Sigmoid colon (tissue), 7 donors: ENCODE results near the gene MAP1LC3B. TPM values are rescaled to one million over a fixed set of nuclear protein-coding genes. Genes with fewer than 3 reads are reported as not detected.
A peak's percentile ranks its signal among the peaks of the same experiment; 100 is the strongest.
"Not testable (repeated sequence)": the region's sequence is repeated elsewhere in the genome, so short reads cannot be mapped to it uniquely, and the experiment has no call there.

Experiments
- DNase-seq: peaks from one replicate; pipeline ENCODE4 v3.0.0-alpha.2; 2019
- H3K27ac ChIP-seq, 4 donors: fragments of 200-600 bp; sonication (generic); one replicate each; pipeline ENCODE4 v1.5.1; 2016 to 2019; ENCODE audit warnings: mild to moderate bottlenecking in 1 of 4
- H3K27me3 ChIP-seq, 3 donors: fragments of 200-600 bp; sonication (generic); one replicate each; pipeline ENCODE4 v1.5.1; 2019; ENCODE audit warnings: mild to moderate bottlenecking in 1 of 3
- H3K36me3 ChIP-seq, 4 donors: fragments of 200-600 bp; sonication (generic); one replicate each; pipeline ENCODE4 v1.5.1; 2016 to 2019
- H3K4me1 ChIP-seq, 4 donors: fragments of 200-600 bp; sonication (generic); one replicate each; pipeline ENCODE4 v1.5.1; 2017 to 2019
- H3K4me3 ChIP-seq, 4 donors: fragments of 200-600 bp; sonication (generic); one replicate each; pipeline ENCODE4 v1.5.1; 2017 to 2019; ENCODE audit warnings: mild to moderate bottlenecking in 2 of 4, moderate library complexity in 1 of 4
- H3K9me3 ChIP-seq, 4 donors: fragments of 200-600 bp in 3 of 4; sonication (generic) in 3 of 4; one replicate each; pipeline versions ENCODE4 v1.5.1 to v1.6.1; 2013 to 2019
- CTCF ChIP-seq, 4 experiments: fragments of 450-650 bp in 3 of 4; fragments of 200-600 bp in 1 of 4; IDR thresholded peaks; one replicate each; pipeline ENCODE4 v1.5.1; 2016 to 2019; ENCODE audit warnings: antibody characterized with exemption in 4 of 4, mild to moderate bottlenecking in 3 of 4, moderate library complexity in 2 of 4
- EP300 ChIP-seq, 4 donors: sonication (generic); formaldehyde crosslinking; IDR thresholded peaks; one replicate each; pipeline ENCODE4 v1.6.1; 2017; ENCODE audit warnings: antibody characterized with exemption in 4 of 4
- POLR2A ChIP-seq, 2 donors: fragments of 450-650 bp; IDR thresholded peaks; one replicate each; pipeline ENCODE4 v1.6.1; 2016; ENCODE audit warnings: antibody characterized with exemption in 2 of 2, mild to moderate bottlenecking in 2 of 2, moderate library complexity in 2 of 2
- POLR2AphosphoS5 ChIP-seq, 4 donors: sonication (generic); formaldehyde crosslinking; IDR thresholded peaks; one replicate each; pipeline ENCODE4 v1.6.1; 2017; ENCODE audit warnings: antibody characterized with exemption in 4 of 4
- WGBS, 2 donors: extraction: QIAGEN DNeasy Blood & Tissue Kit; methylation state at CpG; one replicate each; pipeline ENCODE4 v1.1.7; 2013; 5-methylcytosine and 5-hydroxymethylcytosine counted together
- intact Hi-C: fragments of 100-400 bp; cut with DNase I; formaldehyde crosslinking; loops from one replicate; pipeline ENCODE4 v1.15.1; 2023
- polyA plus RNA-seq, 3 donors: library from polyadenylated mRNA; stranded (reverse); fragments of 200-250 nt; gene quantifications; one replicate each; pipeline ENCODE4 v1.2.3, GENCODE V29; 2013
- total RNA-seq, 4 donors: library from RNA; depleted of rRNA; stranded (reverse); fragments of >200 nt; gene quantifications; one replicate each; pipeline ENCODE4 v1.1.0, GENCODE V29; 2016
- donor health status: healthy with polysubstance abuse.
- donor health status: Bipolar disorder and iron deficiency.
- donor health status: healthy.

MAP1LC3B gene
- total and polyA plus RNA-seq, 7 donors: 48.0 to 137 (median 62.4) TPM

- H3K9me3 ChIP-seq: no peaks in the 10 kb centered on the region
- DNase-seq: peak; percentile 80
- TF ChIP-seq CTCF (IDR thresholded peaks at IDR 0.05) (no peak), POLR2A (IDR thresholded peaks at IDR 0.05) (no peak)
- H3K4me1 ChIP-seq: peaks cover 0 to 66% (median 62%) of the 10 kb centered on the region in 4 donors
- peak overlapping the region; percentile 91 to 99 (median 98) for H3K27ac ChIP-seq
- intact Hi-C loops: loop anchor here (10.0 kb wide), 2 partner anchors 470 to 830 kb away; partner anchors contain the start of gene MTHFSD
- no peaks in the 10 kb centered on the region for H3K36me3 ChIP-seq
- H3K4me3 ChIP-seq: peak overlapping the region; percentile 42 to 96 (median 87)
- no peaks in the 10 kb centered on the region for H3K27me3 ChIP-seq
- 8 to 10% methylated on average over 64 of the region's 64 CpGs for WGBS, 2 donors
Measured at GRCh38 chr16:87384162-87384874, 7.8 kb upstream of the MAP1LC3B start.

- Histone ChIP-seq H3K4me1 (peaks cover 0 to 61% (median 57%) of the 10 kb centered on the region in 4 donors), H3K27ac (peak overlapping the region; percentile 91 to 99 (median 98)), H3K4me3 (peak overlapping the region; percentile 42 to 96 (median 87))
- DNase-seq: peak; percentile 66
- intact Hi-C loops: loop anchor here (10.0 kb wide), 2 partner anchors 470 to 830 kb away; partner anchors contain the start of gene MTHFSD
- not testable (repeated sequence) for H3K9me3 ChIP-seq, H3K36me3 ChIP-seq, H3K27me3 ChIP-seq
- WGBS, 2 donors: 84 to 87% methylated on average over 12 of the region's 12 CpGs
Measured at GRCh38 chr16:87384875-87385167, 7.3 kb upstream of the MAP1LC3B start.

GRCh38 chr16:87387942-87388817, 4.0 kb upstream of the MAP1LC3B start:
- Histone ChIP-seq H3K9me3 (no peaks in the 10 kb centered on the region), H3K27ac (peak overlapping the region; percentile 88 to 100 (median 95)), H3K4me1 (peaks cover 0 to 44% (median 36%) of the 10 kb centered on the region in 4 donors), H3K36me3 (no peaks in the 10 kb centered on the region), H3K4me3 (peak overlapping the region in 2 of 4 donors; percentile 13 to 18), H3K27me3 (no peaks in the 10 kb centered on the region)
- TF ChIP-seq POLR2AphosphoS5 (IDR thresholded peaks at IDR 0.05) (peak; percentile 74 to 93 (median 87)), POLR2A (IDR thresholded peaks at IDR 0.05) (peak; percentile 9 to 44), CTCF (IDR thresholded peaks at IDR 0.05) (no peak), EP300 (IDR thresholded peaks at IDR 0.05) (peak in 3 of 4 donors; percentile 65 to 81 (median 69))
- peak; percentile 98 for DNase-seq
- WGBS, 2 donors: 9 to 13% methylated on average over 18 of the region's 18 CpGs
- intact Hi-C loops: loop anchor here (10.0 kb wide), 2 partner anchors 467 to 833 kb away; partner anchors contain the start of gene MTHFSD

GRCh38 chr16:87388818-87389134, 3.4 kb upstream of the MAP1LC3B start:
- intact Hi-C loops: loop anchor here (10.0 kb wide), 2 partner anchors 466 to 834 kb away; partner anchors contain the start of gene MTHFSD
- TF ChIP-seq CTCF (IDR thresholded peaks at IDR 0.05) (no peak), POLR2AphosphoS5 (IDR thresholded peaks at IDR 0.05) (no peak), EP300 (IDR thresholded peaks at IDR 0.05) (no peak), POLR2A (IDR thresholded peaks at IDR 0.05) (no peak)
- Histone ChIP-seq H3K4me3 (peak overlapping the region in 2 of 4 donors; percentile 13 to 14), H3K9me3 (no peaks in the 10 kb centered on the region), H3K27ac (peak overlapping the region; percentile 88 to 100 (median 95)), H3K4me1 (peaks cover 0 to 50% (median 41%) of the 10 kb centered on the region in 4 donors), H3K27me3 (no peaks in the 10 kb centered on the region), H3K36me3 (no peaks in the 10 kb centered on the region)
- DNase-seq: no peak
- WGBS, 2 donors: 6 to 29% methylated on average over 1 of the region's 1 CpG

GRCh38 chr16:87389245-87389644, 2.9 kb upstream of the MAP1LC3B start:
- TF ChIP-seq CTCF (IDR thresholded peaks at IDR 0.05) (no peak), POLR2A (IDR thresholded peaks at IDR 0.05) (no peak), EP300 (IDR thresholded peaks at IDR 0.05) (no peak)
- Histone ChIP-seq H3K27me3 (no peaks in the 10 kb centered on the region), H3K4me1 (peaks cover 0 to 54% (median 43%) of the 10 kb centered on the region in 4 donors), H3K9me3 (no peaks in the 10 kb centered on the region), H3K4me3 (no peak overlapping the region), H3K36me3 (no peaks in the 10 kb centered on the region), H3K27ac (peak overlapping the region; percentile 88 to 100 (median 95))
- 74 to 87% methylated on average over 5 of the region's 5 CpGs for WGBS, 2 donors
- DNase-seq: peak; percentile 6
- intact Hi-C loops: loop anchor here (10.0 kb wide), 2 partner anchors 466 to 834 kb away; partner anchors contain the start of gene MTHFSD

GRCh38 chr16:87389914-87390313, 2.2 kb upstream of the MAP1LC3B start:
- H3K9me3 ChIP-seq, H3K4me3 ChIP-seq, H3K27me3 ChIP-seq, H3K36me3 ChIP-seq: not testable (repeated sequence)
- Histone ChIP-seq H3K27ac (peak overlapping the region in 3 of 4 donors; percentile 88 to 100 (median 99)), H3K4me1 (peaks cover 0 to 54% (median 43%) of the 10 kb centered on the region in 4 donors)
- WGBS, 2 donors: 85 to 92% methylated on average over 9 of the region's 9 CpGs
- intact Hi-C loops: loop anchor here (5.0 to 10.0 kb wide), 4 partner anchors 72 to 835 kb away; partner anchors contain the start of genes MTHFSD and ZCCHC14
- DNase-seq: peak; percentile 58
